NCI-H446 (cell line): ENCODE measurements around the gene OVOL2.

Source experiments
- DNase-seq, 2 experiments: peaks; one replicate each; lab custom pipeline; 2025; lab: John Stamatoyannopoulos, UW

The OVOL2 gene

DNA sequence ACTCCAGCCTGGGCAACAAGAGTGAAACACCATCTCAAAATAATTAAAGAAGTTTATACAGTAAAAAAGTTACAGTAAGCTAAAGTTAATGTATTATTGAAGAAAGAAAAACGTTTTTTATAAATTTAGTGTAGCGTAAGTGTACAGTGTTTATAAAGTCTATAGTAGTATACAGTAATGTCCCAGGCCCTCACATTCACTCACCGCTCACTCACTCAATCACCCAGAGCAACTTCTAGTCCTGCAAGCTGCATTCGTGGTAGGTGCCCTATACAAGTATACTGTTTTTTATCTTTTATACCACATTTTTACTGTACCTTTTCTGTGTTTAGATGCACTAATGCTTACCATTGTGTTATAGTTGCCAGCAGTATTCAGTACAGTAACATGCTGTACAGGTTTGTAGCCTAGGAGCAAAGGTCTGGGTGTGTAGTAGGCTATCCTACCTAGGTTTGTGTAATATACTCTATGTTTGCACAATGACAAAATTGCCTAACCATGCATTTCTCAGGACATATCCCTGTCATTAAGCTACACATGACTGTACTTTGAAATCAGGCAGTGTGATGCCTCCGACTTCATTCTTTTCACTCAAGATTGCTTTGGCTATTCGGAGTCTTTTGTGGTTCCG is 72.2 kb downstream of the OVOL2 start:
- DNase-seq, result no peak

DNA sequence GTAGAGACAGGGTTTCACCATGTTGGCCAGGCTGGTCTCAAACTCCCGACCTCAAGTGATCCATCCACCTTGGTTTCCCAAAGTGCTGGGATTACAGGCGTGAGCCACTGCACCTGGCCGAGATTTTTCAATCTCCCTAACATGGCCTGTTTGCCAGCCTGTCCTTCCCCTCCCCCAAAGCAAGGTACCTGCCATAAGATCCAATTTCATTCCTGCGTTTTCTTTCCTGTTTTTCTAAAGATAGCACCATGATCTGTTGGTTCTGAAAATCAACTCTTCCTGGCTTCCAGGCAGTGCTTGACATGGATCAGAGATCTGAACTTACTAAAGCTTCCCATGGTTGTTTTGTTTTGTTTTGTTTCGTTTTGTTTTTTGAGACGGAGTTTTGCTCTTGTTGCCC is 81.4 kb downstream of the OVOL2 start:
- no peak for DNase-seq
